GM20000 (cell line): ENCODE results near the gene EDDM3A.
"Not testable (repeated sequence)": the region's sequence is repeated elsewhere in the genome, so short reads cannot be mapped to it uniquely, and the experiment has no call there.

Experiments
- DNase-seq: peaks from one replicate; pipeline ENCODE4 v3.0.0; 2012; ENCODE audit warnings: low spot score
- CTCF ChIP-seq: IDR thresholded peaks from 2 replicates; pipeline ENCODE4 v1.5.1; 2012; ENCODE audit warnings: mild to moderate bottlenecking, control low read depth; ENCODE audit errors: extremely low read depth, missing control alignments

The EDDM3A gene

GRCh38 chr14:20751963-20752562, 6.4 kb downstream of the EDDM3A start:
- no peak for TF ChIP-seq CTCF
- DNase-seq: no peak

- TF ChIP-seq CTCF: no peak
- no peak for DNase-seq
Measured at GRCh38 chr14:20754308-20754707, 8.6 kb downstream of the EDDM3A start.

- no peak for DNase-seq
- no peak for TF ChIP-seq CTCF
Measured at GRCh38 chr14:20755037-20755436, 9.3 kb downstream of the EDDM3A start.

GRCh38 chr14:20757965-20758364, 12.3 kb downstream of the EDDM3A start:
- peak; percentile 58 for TF ChIP-seq CTCF

GRCh38 chr14:20759465-20759864, 13.8 kb downstream of the EDDM3A start:
- DNase-seq: not testable (repeated sequence)

More at GRCh38 chr14:20757965-20758364, 12.3 kb downstream of the EDDM3A start:
- peak; percentile 18 for DNase-seq

GRCh38 chr14:20760950-20761349, 15.3 kb downstream of the EDDM3A start:
- DNase-seq: no peak
- no peak for TF ChIP-seq CTCF

GRCh38 chr14:20768593-20768892, 22.9 kb downstream of the EDDM3A start:
- TF ChIP-seq CTCF: no peak
- no peak for DNase-seq

- no peak for DNase-seq
- no peak for TF ChIP-seq CTCF
Measured at GRCh38 chr14:20769421-20769820, 23.7 kb downstream of the EDDM3A start.
